AG08396 (cell line): ENCODE data around the gene SRSF1.

Experiments used
- DNase-seq: peaks from one replicate; pipeline ENCODE4 v3.0.0; 2012; ENCODE audit warnings: low spot score, mixed read lengths

The SRSF1 gene

DNA sequence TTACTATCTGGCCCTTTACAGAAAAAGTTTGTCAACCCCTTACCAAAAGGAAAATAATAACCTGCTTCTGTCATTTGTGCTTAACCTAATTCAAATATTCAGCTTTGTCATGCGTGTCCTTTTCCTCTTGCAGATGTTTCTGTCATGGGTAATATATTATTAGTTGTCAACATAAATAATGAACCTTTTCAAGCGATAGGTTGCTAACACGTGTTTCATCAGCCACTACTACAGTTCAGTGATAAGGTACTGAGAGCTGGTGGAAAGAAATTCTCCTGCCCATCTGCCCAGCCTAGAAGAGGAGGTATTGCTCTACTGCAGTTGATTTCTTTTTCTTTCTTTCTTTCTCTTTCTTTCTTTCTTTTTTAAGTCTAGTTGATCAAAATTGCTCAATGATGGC lies 12.0 kb upstream of the SRSF1 start:
- no peak for DNase-seq

- no peak for DNase-seq
Measured at GRCh38 chr17:58010067-58010799, 3.2 kb upstream of the SRSF1 start.

DNA sequence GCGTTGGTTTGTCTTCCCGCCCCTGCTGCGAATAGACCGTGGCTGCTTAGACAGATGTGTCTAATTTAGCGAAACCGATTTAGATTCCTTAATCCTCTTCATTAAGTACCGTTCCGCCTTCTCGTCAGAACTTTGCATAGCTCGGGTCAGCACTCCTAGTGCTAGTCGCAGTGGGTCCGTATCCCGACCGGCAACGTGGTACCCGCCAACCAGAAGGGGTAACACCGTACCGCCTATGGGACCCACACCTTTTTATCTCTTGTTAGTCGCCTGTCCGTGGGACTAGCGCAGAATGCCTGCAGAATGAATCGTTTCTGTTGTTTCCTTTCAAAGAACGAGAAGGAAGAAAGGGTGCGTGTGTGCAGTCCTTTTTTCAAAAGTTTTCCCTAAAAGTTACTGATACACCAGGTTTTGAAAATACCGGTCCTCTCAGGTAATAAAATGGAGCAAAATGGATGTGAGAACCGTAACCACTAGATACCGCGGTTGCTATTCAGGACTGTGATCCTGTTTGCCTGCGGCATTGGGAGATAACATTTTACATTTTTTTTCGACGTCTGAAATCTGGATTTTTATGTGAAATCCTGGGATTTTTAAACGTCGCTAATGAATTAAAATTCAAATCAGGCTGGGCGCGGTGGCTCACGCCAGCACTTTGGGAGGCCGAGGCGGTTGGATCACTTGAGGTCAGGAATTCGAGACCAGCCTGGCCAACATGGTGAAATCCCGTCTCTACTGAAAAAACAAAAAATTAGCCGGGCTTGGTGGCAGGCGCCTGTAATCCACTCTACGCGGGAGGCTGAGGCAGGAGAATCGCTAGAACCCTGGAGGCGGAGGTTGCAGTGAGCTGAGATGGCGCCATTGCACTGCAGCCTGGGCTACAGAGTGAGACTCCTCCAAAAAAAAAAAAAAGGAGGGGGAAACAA lies 998 bp upstream of the SRSF1 start:
- no peak for DNase-seq

DNA sequence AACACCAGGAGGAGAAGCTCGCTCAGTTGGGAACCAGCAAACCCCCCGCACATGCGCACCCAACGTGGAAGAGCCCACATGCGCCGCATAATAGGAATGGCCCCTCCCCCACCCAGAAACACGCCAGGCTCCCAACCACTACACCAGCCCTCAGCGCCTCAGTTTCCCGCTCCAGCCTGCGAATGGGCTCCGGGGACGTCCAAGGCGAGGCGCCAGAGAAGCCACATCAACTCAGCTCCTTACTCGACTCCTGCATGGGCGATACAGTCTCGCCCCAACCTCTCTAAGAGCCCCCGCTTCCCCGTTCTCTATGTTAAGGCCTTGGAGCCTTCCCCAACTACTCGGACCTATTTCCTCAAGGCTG lies 504 bp downstream of the SRSF1 start:
- peak; percentile 78 for DNase-seq

GRCh38 chr17:58005728-58006559 lies 1.1 kb downstream of the SRSF1 start:
- DNase-seq: no peak

DNA sequence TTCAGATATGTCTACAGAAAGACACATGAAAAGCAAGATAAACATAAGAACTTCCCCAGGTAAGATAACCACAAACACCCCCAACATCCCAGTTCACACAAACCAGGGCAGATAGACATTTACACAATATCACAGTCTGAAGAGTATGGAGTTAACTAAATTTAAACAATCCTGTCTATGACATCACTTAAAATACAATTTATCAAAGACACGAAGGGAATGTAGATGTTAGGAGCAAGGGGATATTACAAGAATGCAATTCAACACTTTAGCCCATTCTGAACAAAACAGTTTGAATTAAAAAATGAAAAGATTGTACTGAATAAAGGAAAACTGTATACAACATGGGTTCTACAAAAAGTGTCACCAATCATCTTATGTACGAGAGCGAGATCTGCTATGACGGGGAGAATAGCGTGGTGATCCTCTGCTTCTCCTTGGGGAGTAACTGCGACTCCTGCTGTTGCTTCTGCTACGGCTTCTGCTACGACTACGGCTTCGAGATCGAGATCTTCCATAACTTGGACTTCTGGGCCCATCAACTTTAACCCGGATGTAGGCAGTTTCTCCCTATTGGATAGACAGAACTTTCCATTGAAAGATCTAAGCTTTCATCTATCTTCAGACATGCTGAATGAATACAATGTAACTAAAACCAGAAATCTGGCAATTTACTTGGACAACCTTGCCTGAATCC lies 1.9 kb downstream of the SRSF1 start:
- no peak for DNase-seq

DNA sequence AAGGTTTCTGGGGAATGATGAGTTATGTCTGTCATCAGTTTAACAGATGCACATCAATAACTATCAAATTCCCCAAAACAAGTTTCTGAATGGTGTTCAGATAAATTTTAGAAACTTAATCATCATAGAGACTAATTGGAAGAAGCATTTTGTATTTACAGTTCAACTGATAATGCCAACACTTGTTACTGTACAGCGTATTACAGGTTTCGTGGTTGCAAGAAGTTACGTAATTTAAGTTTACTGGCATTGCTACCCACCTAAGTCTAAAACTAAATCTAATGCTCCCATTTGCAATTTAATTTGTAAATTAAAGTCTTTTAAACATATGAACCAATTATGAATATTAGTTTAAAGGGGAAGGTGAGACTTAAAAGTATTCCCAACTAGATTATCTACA lies 3.0 kb downstream of the SRSF1 start:
- DNase-seq: no peak

DNA sequence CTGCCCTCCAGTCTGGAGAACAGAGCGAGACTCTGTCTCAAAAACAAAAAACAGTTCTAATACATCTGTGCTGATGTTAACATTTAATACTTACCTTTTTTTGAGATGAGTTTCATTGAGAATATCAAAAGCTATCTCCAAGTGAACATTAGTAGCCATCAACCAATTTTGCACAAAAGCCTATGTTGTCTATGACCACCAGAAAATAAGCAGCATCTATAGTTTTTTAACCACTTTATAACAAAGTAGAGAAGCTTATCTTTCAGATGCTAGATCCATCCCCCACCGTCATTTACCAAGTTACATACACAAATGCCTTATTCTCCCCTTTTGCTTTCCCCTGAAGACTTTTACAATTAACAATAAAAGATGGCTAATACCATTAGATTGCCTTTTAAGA lies 4.1 kb downstream of the SRSF1 start:
- no peak for DNase-seq

- DNase-seq: no peak
Measured at GRCh38 chr17:58002154-58002948, 4.7 kb downstream of the SRSF1 start.

DNA sequence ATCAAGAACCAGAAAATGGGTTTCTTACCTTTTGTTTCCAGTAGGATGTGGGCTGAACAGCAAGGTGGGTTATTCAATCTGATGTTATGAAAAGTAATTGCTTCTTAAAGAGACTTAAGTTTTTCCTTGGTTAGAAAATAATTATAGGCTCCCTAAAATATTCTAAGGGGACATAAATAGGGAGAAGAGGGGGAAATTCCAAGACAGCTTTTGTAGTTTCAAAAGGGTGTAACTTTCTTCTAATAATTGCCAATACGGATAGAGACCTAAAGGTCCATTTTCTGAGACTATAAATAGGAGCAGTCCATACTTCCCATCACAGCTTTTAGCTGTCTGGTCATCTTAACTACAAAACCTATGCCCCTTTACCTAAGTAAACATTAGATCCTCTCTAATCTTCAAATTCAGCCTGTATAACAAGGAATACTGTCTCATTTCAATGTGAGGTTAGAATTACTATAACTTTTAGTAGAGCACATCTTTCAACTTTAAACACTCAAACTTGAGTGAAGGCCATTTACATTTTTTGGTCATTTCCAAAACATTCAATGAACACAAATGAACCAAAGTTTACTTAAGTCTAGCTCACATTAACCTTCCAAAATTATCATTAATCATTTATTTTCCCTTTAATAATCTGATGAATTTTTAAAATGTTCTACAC lies 5.5 kb downstream of the SRSF1 start:
- DNase-seq: no peak

GRCh38 chr17:57999496-58000017 lies 7.5 kb downstream of the SRSF1 start:
- DNase-seq: no peak

GRCh38 chr17:57999010-57999495 lies 8.0 kb downstream of the SRSF1 start:
- DNase-seq: no peak

GRCh38 chr17:57997085-57997809 lies 9.8 kb downstream of the SRSF1 start:
- no peak for DNase-seq

- DNase-seq: peak; percentile 80
Measured at GRCh38 chr17:57995076-57995956, 11.7 kb downstream of the SRSF1 start.

DNA sequence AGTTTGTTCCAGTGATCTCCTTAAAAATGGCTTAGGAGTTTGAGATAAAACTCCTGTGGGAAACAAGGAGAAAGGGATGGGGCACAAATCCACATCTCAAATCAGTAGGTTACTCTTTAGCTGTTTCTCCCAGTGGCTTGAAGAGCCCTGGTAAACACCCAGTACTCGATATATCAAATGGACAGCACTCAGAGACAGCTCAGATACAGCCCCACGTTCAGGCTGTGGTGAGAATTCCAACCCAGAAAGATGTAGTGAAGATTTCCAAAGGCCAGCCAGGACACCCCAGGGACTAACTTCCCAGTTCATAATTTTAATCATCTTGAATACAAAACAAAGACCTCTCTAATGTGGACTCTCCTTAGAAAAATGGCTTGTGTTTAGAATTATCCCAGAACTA lies 12.6 kb downstream of the SRSF1 start:
- DNase-seq: no peak

DNA sequence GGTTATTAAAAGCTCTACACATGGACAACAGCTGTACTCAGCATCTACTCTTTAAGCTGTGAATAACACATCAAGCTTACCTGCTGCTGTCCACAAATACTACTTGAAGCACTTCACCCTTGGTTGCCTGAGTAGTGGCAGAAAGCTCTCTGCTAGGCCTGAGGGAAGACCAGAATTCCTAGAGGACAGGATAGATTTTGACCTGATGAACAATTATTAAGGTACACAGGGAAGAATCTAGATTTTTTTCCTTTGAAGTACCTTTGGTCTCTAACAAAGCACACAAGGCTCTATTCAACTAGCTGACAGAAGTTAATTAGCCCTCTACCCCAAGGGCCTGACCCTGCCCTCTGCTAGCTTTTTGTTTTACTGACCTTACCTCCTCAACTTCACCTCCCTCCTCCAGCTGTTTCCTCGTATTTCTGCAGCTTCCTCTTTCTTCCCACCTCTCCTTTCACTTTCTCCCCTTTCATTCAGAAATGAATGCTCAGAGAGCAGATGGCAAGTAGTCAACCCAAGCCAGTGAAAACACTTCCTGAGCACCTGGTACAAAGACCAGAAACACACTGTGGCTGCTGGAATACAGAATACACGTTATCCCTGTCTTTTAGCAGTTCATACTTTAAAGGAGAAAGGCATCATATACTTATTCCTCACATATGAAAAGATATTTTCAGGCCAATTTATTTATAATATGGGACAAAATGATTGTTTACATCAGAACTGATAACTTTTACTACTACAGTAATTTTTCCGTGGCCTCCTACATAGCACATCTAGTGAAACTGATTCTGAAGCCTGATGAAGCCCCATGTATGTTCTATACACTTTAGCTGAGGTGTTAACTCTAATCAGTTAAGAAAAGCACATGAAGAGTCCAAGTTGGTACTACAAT lies 13.3 kb downstream of the SRSF1 start:
- DNase-seq: no peak

DNA sequence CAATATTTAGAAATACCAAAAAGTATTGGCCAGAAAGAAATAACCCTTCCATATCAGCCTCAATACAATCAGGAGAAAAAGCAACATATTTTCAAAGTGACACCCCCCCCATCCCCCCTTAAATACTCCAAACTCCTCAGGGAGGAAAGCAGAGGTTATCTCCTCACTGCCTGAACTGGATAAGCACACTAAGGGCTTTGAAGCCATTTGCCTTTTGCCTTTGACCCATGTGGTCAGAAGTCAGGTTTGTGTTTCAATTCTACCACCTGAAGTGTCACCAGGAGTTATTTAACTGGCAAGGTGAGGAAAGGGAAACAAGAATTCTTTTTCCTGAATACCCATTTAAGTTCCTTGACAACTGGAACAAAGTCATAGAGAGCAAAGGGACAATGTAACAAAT lies 15.5 kb downstream of the SRSF1 start:
- no peak for DNase-seq
